GM19395 (cell line): ENCODE data around the gene NTN3.

Source experiments
- ATAC-seq: cut with Tn5 transposase; IDR thresholded peaks from one replicate; pipeline ENCODE4 v1.9.1; 2021; ENCODE audit warnings: mild to moderate bottlenecking, moderate library complexity; ENCODE audit not compliant: unreplicated experiment

NTN3 gene

GRCh38 chr16:2494616-2495015, 23.5 kb downstream of the NTN3 start:
- no peak for ATAC-seq

GRCh38 chr16:2495041-2495440, 23.9 kb downstream of the NTN3 start:
- ATAC-seq: no peak

GRCh38 chr16:2496223-2497115, 25.4 kb downstream of the NTN3 start:
- ATAC-seq: no peak

GRCh38 chr16:2497116-2497630, 26.1 kb downstream of the NTN3 start:
- ATAC-seq: no peak

- ATAC-seq: no peak
Observed at GRCh38 chr16:2497695-2498484, 26.8 kb downstream of the NTN3 start.

- no peak for ATAC-seq
Observed at GRCh38 chr16:2498531-2499253, 27.6 kb downstream of the NTN3 start.

- no peak for ATAC-seq
Observed at GRCh38 chr16:2499454-2499853, 28.4 kb downstream of the NTN3 start.

GRCh38 chr16:2499890-2500429, 28.9 kb downstream of the NTN3 start:
- no peak for ATAC-seq

- no peak for ATAC-seq
Observed at GRCh38 chr16:2500430-2500917, 29.4 kb downstream of the NTN3 start.

- ATAC-seq: no peak
Observed at GRCh38 chr16:2500918-2501750, 30.0 kb downstream of the NTN3 start.

- ATAC-seq: no peak
Observed at GRCh38 chr16:2501946-2502895, 31.1 kb downstream of the NTN3 start.

GRCh38 chr16:2505695-2506094, 34.6 kb downstream of the NTN3 start:
- ATAC-seq: no peak

- no peak for ATAC-seq
Observed at GRCh38 chr16:2507052-2507659, 36.1 kb downstream of the NTN3 start.

GRCh38 chr16:2507665-2508064, 36.6 kb downstream of the NTN3 start:
- no peak for ATAC-seq

GRCh38 chr16:2508722-2509400, 37.8 kb downstream of the NTN3 start:
- no peak for ATAC-seq

GRCh38 chr16:2511128-2511800, 40.2 kb downstream of the NTN3 start:
- ATAC-seq: no peak
